Keratinocyte (primary cell): ENCODE results near the gene REPS1.

Experiments
- EZH2 ChIP-seq: IDR thresholded peaks from one replicate; pipeline ENCODE4 v1.6.1; 2012; ENCODE audit warnings: inconsistent platforms, mild to moderate bottlenecking, low read length, moderate library complexity
- TF ChIP-seq, protein P1 (sequence below), 3 experiments: IDR thresholded peaks in 1 of 3; conservative IDR thresholded peaks in 1 of 3; optimal IDR thresholded peaks in 1 of 3; 2 replicates in 2 of 3; 3 replicates in 1 of 3; pipeline versions ENCODE3 to v1.5.1; 2011; ENCODE audit warnings: low read length in 3 of 3, mild to moderate bottlenecking in 3 of 3, moderate library complexity in 2 of 3, control low read depth in 1 of 3, inconsistent platforms in 1 of 3; ENCODE audit not compliant: insufficient read depth in 2 of 3; ENCODE audit errors: extremely low read depth in 1 of 3

DNA sequence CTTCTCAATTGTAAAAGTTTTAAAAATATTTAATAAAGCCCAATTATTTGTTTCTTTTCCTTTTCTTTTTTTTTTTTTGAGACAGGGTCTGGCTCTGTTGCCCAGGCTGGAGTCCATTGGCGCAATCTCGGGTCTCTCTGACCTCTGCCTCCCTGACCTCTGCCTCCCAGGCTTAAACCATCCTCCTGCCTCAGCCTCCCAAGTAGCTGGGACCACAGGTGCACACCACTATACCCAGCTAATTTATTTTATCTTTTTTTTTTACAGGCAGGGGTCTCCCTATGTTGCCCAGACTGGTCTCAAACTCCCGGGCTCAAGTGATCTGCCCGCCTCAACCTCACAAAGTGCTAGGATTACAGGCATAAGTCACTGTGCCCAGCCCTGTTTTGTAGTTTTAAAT is 9.8 kb downstream of the REPS1 start:
- TF ChIP-seq, protein P1, sequence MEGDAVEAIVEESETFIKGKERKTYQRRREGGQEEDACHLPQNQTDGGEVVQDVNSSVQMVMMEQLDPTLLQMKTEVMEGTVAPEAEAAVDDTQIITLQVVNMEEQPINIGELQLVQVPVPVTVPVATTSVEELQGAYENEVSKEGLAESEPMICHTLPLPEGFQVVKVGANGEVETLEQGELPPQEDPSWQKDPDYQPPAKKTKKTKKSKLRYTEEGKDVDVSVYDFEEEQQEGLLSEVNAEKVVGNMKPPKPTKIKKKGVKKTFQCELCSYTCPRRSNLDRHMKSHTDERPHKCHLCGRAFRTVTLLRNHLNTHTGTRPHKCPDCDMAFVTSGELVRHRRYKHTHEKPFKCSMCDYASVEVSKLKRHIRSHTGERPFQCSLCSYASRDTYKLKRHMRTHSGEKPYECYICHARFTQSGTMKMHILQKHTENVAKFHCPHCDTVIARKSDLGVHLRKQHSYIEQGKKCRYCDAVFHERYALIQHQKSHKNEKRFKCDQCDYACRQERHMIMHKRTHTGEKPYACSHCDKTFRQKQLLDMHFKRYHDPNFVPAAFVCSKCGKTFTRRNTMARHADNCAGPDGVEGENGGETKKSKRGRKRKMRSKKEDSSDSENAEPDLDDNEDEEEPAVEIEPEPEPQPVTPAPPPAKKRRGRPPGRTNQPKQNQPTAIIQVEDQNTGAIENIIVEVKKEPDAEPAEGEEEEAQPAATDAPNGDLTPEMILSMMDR (optimal IDR thresholded peaks at IDR 0.05 in 1 of 3, IDR thresholded peaks at IDR 0.05 in 1 of 3, conservative IDR thresholded peaks at IDR 0.05 in 1 of 3; ENCODE audit: extremely low read depth in 1 of 3, insufficient read depth in 2 of 3, low read length in 3 of 3) = no peak
- TF ChIP-seq EZH2 = no peak
